Inflammatory macrophage treated with lipopolysaccharide for 1 hour (primary cell): ENCODE results near the gene ACP6.
"Not testable (repeated sequence)": the region's sequence is repeated elsewhere in the genome, so short reads cannot be mapped to it uniquely, and the experiment has no call there.

Source experiments
- DNase-seq, 2 donors: peaks; one replicate each; pipeline ENCODE4 v3.0.0-alpha.2; 2020 to 2022

ACP6 gene

DNA sequence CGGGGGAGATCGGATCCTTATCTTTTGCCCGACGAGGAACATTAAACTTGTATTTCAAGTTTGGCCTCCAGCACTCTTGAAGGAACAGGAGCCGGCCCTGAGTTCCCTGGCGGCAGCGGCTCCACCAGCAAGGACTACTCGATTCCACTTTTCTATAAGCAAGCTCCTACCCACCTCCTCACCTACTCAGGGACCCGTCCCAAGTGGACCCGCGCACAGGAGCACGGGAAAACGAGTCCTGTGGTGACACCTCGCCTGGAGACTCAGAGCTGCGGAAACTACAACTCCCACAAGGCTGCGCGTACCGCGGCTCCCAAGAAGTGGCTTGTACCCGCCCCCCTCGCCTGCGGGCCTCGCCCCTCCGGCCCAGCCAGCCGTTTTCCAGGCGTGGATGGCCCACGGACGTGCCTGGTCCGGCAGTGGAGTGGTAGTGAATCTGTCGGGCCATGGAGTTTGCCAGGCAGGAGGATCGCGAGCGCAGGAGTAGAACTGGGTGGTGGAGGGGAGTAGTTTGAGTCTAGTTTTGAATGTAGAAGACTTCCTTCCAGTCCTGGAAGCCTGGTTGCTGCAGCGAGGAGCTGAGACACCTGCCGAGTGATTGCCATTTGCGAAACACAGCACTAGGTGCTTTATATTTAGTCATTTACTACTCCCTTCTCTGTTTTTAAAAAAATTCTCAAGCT is at the start of gene ACP6:
Gene ACP6 (minus strand): TSS at position 206 of the 683 bp plus-strand sequence. CDS start 476 bp downstream, outside the sequence.
- peak; percentile 89 to 90 for DNase-seq

- DNase-seq, result peak; percentile 13 to 16
These were observed 49.4 kb upstream of the ACP6 start for GRCh38 chr1:147719711-147720225.

- no peak for DNase-seq
These were observed 48.8 kb upstream of the ACP6 start for GRCh38 chr1:147719029-147719698.

- peak; percentile 30 to 39 for DNase-seq
These were observed 47.4 kb upstream of the ACP6 start for GRCh38 chr1:147717706-147718097.

DNA sequence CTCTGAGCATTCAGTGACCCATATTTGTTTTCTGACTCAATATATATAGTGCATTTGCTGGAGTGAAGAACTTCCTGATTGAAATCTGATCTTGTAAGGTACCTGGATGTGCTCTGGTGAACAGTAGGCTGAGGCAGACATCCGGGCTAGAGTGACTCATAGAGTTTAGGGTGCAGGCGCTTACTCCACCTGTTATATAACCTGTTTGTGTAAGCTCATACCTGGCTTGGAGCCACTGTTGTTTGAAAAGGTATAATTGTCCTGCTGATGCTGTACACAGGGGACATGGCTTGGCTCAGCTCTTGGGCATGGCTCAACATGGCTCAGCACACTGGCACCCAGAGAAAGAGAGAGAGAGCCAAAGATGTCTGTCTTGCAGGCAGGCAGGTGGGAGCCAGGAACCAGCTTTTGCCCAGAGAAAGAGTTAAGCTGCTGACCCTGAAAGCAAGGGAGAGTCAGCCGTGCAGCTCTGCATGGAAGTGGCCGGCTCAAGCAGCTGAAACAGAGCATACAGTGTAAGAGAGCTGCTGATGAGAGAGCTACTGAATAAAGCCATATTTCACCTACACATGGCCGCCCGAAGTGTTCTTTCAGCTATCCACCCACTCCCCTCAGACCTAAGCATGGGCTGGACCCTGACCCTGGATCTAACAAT is 46.9 kb upstream of the ACP6 start:
- no peak for DNase-seq

- no peak for DNase-seq
These were observed 42.3 kb upstream of the ACP6 start for GRCh38 chr1:147712605-147713004.

DNA sequence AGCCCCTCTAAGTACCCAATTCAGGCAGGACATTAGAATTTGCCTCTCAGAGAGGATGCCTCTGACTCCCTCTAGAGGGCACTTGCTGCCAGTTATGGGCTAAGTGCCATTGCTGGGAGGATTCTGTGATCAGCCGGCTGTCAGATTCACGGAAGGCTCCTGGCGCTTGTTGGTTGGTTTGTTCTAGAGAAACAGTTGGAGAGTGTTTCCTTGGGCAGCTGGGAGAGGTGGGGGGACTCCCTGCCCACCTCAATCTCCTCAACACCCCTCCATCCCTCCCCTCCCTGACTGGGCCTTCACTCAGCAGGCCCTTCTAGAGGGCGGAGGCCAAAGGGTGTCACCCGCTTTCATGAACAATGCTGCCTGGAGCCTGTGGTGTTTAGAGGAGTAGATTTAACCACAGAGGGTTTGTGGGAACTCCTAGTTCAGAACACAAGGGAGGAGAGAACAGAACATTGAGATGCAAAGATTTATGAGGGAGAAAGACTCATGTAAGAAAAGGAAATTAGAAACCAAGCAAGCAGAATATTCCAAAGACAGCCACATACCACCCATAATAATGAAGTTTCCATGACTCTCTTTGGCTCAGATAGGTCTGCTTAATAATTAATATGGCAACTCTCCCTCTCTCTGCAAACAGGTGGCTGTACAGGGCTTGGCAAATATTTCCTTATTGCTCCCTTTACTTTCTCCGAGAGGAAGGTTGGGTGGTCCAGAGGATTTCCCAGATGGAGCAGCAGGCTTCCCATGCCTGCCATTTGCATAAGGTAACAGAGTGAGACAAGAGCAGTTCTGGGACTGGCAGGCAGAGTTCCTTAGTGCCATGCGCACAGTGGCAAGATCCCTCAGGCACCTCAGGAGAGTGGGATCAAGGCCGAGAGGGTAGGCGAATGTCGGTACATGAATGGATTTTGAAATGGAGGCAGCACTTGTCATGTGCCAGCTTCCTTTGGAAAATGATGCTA is 30.0 kb upstream of the ACP6 start:
- DNase-seq, result peak; percentile 23 to 57

- DNase-seq, result no peak
These were observed 29.3 kb upstream of the ACP6 start for GRCh38 chr1:147699686-147700041.

GRCh38 chr1:147683163-147683763 is 12.9 kb upstream of the ACP6 start:
- no peak for DNase-seq

DNA sequence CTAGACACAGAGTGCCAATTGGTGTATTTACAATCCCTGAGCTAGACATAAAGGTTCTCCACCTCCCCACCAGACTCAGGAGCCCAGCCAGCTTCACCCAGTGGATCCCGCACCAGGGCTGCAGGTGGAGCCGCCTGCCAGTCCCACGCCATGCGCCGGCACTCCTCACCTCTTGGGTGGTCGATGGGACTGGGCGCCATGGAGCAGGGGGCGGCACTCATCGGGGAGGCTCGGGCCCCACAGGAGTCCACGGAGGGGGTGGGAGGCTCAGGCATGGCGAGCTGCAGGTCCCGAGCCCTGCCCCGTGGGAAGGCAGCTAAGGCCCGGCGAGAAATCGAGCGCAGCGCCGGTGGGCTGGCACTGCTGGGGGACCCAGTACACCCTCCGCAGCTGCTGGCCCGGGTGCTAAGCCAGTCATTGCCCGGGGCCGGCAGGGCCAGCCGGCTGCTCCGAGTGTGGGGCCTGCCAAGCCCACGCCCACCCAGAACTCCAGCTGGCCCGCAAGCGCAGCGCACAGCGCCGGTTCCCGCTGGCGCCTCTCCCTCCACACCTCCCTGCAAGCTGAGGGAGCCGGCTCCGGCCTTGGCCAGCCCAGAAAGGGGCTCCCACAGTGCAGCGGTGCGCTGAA is 10.4 kb upstream of the ACP6 start:
- not testable (repeated sequence) for DNase-seq

- not testable (repeated sequence) for DNase-seq
These were observed 7.4 kb upstream of the ACP6 start for GRCh38 chr1:147677681-147678080.

DNA sequence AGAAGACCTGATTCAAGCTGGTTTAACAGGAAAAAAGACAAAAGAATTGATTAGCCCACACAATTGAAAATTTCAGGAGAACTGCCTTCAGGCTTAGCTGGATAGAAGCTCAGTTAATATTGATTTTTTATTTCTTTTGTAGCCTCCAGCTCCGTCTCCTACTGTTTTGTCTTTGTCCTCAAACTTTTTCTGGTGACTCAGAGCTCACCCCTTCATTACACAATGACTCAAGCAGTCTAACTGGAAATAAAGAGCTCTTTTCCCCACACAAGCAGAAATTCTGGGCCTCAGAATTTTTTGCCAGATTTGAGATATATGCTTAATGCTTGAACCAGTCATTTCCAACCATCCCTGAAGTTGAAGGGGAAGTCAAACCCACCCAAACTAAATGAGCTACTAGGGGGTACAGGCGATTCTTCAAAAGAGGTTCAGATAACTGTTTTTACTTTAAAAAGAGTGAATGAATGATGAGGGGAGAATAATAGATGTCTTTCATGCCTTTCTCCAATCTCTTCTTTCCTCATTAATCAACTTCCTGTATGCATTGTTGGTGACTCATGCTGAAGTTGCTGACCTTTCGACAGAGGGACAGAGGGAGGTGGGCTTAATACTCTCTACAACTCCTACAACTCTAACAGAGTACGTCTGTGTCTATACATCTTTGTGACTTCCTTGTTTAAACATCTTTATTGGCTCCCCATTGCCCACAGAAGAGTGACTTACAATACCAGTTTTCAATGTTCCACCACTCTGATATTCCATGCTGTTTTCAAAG is 6.2 kb upstream of the ACP6 start:
- no peak for DNase-seq

DNA sequence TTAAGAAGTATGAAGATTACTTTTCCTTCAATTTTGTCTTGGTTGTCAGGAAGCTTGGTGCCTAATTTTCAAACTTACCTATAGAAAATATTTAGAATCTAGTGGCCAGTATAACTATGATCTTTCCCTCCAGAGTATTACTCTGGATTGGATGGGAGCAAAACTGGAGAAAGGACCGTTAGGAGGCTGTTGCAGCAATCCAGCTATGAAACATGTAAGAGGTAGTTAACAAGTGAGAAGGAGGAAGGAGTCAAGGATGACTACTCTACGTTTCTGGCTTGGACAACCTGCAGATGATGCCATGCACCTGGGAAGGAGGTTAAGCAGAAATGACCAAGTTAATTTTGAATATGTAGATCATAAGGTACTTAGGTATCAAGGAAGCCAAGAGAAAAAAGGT is 3.5 kb upstream of the ACP6 start:
- no peak for DNase-seq

DNA sequence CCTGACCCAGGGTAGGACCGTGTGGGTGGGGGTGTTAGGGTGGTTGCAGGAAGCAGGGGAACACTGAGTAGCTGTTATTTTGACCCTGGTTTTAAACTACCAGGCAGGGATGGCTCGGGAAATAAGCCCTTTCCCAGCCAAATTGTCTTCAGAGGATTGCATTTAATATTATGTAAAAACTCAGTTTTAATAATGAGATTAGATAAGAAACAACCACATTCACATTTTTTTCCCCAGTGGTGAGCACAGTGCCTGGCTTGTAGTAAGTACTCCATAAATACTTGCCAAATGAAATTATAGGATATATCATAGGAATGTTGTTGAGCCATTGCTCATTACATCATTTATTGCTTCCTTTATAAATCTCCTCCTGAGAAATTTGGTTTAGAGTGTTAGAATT is 3.1 kb upstream of the ACP6 start:
- no peak for DNase-seq

DNA sequence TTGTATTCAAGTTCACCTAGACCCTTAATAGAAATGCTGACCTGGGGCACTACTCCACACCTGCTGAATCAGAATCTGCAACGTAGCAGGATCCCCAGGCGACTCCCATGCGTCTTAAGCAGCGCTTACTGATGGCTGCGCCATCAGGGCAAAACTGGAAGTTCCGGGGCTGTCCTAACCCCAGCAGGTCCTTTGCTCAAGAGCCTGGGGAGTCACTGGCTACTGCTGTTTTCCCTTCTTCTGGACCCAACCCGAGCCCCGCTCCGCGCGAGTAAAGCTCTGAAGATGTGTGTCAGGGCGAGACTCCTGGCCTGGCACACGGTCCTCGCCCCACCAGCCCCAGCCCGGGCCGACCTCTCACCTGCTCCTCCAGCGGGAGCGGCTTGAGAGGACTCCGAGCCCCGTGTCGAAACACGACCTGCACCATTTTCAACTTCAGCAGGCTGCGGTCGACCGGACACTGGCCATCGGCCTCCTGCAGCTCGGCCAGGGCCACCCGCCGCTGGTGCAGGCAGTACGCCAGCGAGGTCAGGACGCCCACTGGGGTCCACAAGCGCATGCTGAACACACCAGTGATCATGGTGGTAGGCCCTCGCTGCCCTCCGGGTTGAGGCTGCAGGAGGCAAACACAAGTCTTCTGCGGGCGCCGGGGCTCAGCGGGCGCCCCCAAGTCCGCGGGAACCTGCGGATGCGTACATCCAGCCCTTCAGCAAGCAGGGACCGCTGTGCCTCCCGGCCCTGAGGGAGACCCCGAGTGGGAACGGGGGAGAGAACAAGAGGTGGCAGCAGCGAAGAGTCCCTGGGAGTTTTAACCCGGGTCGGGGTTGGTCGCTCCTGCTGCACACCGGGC is 630 bp downstream of the ACP6 start:
- peak; percentile 55 to 61 for DNase-seq

DNA sequence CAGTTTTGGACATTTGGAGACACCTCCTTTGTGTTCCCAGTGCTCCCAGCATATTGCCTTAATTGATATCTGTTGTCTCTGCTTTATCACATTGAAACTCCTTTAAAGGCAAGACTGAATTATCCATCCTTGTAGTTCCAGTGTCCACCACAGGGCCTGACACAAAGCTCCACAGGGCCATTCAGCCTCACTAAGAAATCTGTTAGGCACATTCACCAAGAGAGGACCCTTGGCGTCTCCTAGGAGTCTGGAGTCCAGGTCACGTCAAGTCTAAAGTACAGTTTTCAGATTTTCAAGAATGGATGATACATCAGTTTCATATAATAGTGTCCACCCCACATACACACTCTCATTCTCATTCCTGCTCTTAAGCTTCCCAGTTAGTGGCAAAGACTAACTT is 4.8 kb downstream of the ACP6 start:
- DNase-seq, result no peak

DNA sequence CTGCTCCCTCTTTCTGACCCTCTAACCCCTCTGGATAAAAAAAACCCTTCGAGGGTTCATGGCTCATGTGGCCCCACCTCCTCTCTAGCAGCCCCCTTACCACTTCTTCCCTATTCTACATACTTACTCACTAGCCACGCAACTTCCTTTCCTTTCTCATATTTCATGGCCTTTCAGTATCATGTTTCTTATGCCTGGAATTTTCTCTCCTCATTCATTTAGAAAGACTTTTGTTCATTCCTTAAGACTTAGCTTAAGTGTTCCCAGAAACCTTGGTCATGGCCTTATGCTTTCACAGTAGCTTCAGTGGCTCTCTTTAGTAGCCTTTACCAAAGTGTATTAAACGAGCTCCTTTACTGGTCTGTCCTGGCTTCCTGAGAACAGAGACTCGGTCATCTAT is 6.1 kb downstream of the ACP6 start:
- DNase-seq, result no peak

DNA sequence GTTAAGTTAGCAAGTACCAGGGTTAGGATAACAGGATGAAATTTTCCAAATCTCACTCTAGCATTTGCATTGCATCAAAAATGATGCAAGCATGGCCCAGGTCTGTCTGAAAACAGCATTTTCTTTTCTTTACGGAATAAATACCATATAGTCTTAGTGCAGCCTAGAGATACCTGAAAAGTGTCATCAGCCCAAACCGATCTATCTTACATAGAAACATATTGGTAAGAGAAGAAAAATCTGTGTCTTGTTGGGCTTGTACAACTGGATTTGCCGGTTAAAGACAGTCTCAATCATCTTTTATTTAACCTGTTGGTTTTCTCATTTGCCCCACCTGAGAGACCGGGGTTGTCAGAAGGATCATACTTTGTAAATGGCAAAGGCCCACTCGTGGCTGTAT is 15.8 kb downstream of the ACP6 start:
- no peak for DNase-seq

DNA sequence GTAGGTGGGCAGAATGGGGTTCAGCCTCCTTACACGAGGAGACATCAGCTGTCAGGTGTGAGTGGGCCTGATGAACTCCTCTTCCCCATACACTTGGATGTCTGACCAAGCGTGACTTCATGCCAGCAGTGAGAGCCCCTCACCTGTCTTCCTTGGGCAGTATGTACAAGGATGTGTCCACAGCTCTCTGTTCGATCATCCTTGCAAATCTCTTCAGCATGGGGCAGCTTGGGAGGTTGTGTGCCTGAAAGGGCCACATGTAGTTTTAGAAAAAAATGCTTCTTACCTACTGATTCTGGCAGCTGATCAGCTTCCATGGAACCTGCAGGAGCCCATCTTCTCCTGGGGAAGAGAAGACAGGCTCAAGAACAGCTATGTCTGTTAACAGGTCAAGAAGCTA is 18.0 kb downstream of the ACP6 start:
- no peak for DNase-seq

DNA sequence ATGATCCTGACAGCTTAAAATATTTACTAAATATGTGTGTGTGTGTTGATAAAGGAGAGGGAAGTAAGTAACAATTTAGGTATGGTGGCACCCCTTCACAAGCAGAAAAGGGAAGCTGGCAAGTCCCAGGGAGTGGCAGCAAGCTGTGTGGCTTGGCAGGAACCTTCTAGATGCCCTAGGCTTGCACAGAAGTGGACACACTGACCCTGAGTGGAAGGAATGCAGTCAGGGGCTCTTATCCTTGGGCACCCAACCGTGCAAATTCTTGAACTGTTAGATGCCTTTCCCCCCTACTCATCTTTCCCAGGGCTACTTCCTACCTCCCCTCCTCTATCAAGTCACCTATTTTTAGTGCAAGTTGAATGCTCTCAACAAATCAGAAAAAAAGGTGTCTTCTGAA is 18.9 kb downstream of the ACP6 start:
- DNase-seq, result peak in 1 of 2 donors; percentile 27
